MCF 10A (cell line): Measurements from ENCODE around the gene CDK11B. TPM values are rescaled to one million over a fixed set of nuclear protein-coding genes. Genes with fewer than 3 reads are reported as not detected.
"Not testable (repeated sequence)": the region's sequence is repeated elsewhere in the genome, so short reads cannot be mapped to it uniquely, and the experiment has no call there.

Source experiments
- BruUV-seq: library from RNA; stranded (reverse); fragments of 400-500 nt; replicated peaks from 2 replicates; lab custom pipeline; 2021; lab: Mats Ljungman, UMichigan
- CTCF ChIA-PET: fragments of 300-600 bp; sonication (Branson Sonifier 250); formaldehyde crosslinking; extraction: SDS; loops from one replicate; lab custom pipeline; 2021; ENCODE audit warnings: antibody characterized with exemption, inconsistent platforms; lab: Yijun Ruan, JAX
- POLR2A ChIA-PET: fragments of 300-600, 350-650 bp; sonication (Branson Sonifier 250); formaldehyde crosslinking; extraction: SDS; loops from one replicate; lab custom pipeline; 2020; ENCODE audit warnings: antibody characterized with exemption, inconsistent platforms; lab: Yijun Ruan, JAX
- DNase-seq: peaks from one replicate; pipeline ENCODE4 v3.0.0-alpha.2; 2018; ENCODE audit not compliant: unreplicated experiment
- H3K27ac Mint-ChIP-seq: one replicate; pipeline ENCODE4 v1.8.0; 2022; ENCODE audit warnings: mild to moderate bottlenecking, low read depth, mixed read lengths; ENCODE audit not compliant: unreplicated experiment
- H3K27me3 Mint-ChIP-seq: one replicate; pipeline ENCODE4 v1.8.0; 2022; ENCODE audit warnings: mixed read lengths; ENCODE audit not compliant: insufficient read depth, unreplicated experiment
- H3K36me3 Mint-ChIP-seq: one replicate; pipeline ENCODE4 v1.8.0; 2022; ENCODE audit warnings: mild to moderate bottlenecking, moderate library complexity, mixed read lengths; ENCODE audit not compliant: insufficient read depth, unreplicated experiment
- H3K4me1 Mint-ChIP-seq: one replicate; pipeline ENCODE4 v1.8.0; 2022; ENCODE audit warnings: mixed read lengths; ENCODE audit not compliant: insufficient read depth, unreplicated experiment
- H3K4me3 Mint-ChIP-seq: one replicate; pipeline ENCODE4 v1.8.0; 2022; ENCODE audit warnings: mild to moderate bottlenecking, moderate library complexity, mixed read lengths; ENCODE audit not compliant: unreplicated experiment
- H3K9me3 Mint-ChIP-seq: one replicate; pipeline ENCODE4 v1.8.0; 2022; ENCODE audit warnings: mixed read lengths; ENCODE audit not compliant: unreplicated experiment
- intact Hi-C: fragments of 100-400 bp; cut with micrococcal nuclease; formaldehyde crosslinking; loops from 2 replicates; pipeline ENCODE4 v1.14.1; 2022
- total RNA-seq: library from RNA; stranded (reverse); gene quantifications from 2 replicates; pipeline ENCODE4 v1.2.3, GENCODE V29; 2022

The CDK11B gene
- total RNA-seq, 1 experiment from 2014 or later = 32.0 TPM

DNA sequence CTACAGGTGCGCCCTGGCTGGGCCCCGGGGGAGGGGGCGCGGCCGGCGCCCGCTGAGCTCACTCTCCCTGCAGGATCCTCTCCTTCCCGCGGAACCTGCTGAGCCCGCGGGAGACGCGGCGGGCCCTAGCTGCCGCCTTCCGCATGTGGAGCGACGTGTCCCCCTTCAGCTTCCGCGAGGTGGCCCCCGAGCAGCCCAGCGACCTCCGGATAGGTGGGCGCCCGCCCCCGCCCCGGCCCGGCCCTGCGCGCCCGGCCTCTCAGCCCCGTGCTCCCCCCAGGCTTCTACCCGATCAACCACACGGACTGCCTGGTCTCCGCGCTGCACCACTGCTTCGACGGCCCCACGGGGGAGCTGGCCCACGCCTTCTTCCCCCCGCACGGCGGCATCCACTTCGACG, 41.3 kb upstream of the CDK11B start:
- H3K4me1 Mint-ChIP-seq, H3K9me3 Mint-ChIP-seq, BruUV-seq, CTCF ChIA-PET, DNase-seq, H3K27ac Mint-ChIP-seq, intact Hi-C loops, H3K27me3 Mint-ChIP-seq, POLR2A ChIA-PET, H3K4me3 Mint-ChIP-seq: not testable (repeated sequence)
- peaks cover 11% of the 10 kb centered on the region for H3K36me3 Mint-ChIP-seq

DNA sequence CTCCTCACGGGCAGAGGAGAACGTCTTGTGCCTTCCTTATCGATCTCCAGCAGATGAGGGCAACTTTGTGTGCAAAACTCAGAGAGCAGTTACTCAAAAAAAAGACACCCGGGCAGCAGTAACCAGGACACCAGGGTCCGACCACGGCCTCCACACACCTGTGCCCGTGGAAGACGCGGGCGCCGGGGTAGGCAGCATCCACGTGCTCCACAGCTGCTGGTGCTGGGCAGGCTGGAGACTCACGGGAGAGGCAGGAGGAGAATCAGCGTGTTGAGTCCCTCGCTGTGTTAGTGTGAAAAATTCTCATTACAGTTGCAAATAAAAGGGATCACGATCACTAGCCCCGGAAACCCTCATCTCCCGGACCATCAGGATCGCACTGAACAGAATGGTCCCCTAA, 40.3 kb upstream of the CDK11B start:
- CTCF ChIA-PET, H3K4me1 Mint-ChIP-seq, H3K27ac Mint-ChIP-seq, BruUV-seq, H3K36me3 Mint-ChIP-seq, H3K27me3 Mint-ChIP-seq, H3K9me3 Mint-ChIP-seq, intact Hi-C loops, DNase-seq, H3K4me3 Mint-ChIP-seq, POLR2A ChIA-PET: not testable (repeated sequence)

DNA sequence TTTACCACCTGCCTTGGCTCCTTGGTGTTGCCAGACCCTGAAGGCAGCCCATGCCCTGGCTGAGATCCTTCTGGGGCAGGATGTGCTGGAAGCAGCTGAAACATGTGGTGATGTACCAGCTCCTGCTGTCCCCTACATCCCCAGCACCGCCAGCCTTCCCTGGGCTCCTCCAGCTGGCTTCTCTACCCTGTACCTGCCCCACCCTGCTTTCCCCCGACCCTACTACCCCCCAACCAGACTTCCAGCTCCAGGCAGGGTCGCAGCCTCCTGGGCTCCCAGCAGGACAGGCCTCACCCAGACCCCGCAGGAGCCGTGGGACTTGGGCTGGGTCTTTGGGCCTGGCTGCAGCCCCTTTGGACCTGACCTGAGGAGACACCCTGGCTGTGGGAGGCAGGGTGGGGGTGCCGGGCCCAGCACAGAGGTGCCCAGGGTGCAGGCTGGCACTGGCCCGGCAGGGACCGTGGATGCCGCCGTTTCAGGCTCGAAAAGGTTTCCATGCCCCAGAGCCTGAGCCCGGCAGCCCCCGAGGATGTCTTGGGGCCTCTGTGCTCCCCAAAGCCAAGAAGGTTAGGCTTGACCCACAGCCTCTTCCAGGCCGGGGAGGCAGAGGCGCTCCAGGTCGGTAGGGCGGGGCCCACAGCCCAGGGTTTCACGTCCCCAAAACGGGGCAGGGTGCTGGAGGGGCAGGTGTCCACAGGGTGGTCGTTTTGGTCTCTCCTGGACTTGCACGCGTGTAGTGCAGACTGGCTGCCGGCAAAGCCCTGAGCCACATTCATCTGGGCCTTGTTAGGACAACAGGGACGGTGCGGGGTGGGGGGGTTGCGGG, 38.8 kb upstream of the CDK11B start:
- DNase-seq, intact Hi-C loops, H3K4me1 Mint-ChIP-seq, H3K27ac Mint-ChIP-seq, POLR2A ChIA-PET, BruUV-seq, H3K9me3 Mint-ChIP-seq, H3K27me3 Mint-ChIP-seq, H3K36me3 Mint-ChIP-seq, H3K4me3 Mint-ChIP-seq: not testable (repeated sequence)
- CTCF ChIA-PET = interaction anchor here (0.6 kb wide), 1 partner anchor 24 kb away, joined by 3 read pairs; no protein-coding TSS in a partner anchor

DNA sequence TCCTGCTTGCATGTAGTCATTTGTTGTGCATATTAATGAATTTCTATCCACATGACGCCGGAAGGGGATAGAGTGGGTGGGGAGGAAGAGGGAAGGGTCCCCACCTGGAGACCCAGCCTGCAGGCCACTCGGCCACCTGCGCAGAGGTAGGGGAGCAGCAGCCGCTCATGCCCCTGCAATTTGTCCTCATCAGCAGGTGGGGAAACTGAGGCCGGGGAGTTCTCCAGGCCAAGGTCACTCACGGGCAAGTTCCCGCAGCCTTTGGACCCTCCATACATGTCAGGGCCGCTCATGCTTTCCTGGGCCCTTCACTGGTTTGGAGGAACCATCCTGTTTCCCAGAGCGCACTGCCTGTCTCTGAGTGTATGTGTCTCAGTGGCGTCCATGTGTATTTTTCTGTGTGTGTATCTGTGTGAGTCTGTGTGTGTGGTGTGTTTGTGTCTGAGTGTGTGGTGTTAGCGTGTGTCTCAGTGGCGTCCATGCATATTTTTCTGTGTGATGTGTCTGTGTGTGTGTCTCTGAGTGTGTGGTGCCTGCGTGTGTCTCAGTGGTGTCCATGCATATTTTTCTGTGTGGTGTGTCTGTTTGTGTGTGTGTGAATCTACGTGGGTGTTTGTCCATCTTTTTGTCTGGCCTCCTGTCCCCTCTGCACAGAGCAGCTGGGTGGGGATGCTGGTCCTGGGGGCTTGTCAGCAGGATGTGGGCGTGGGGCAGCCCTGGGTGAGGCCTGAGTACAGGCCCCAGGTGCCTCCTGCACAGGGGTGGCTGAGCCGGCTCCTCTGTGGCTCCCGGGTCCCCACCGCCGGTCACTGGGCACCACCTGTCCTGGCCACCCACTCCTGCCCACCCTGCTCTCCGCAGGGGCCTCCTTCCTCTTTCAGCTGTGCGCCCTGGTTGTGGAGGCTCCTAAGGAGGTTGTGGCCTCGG, 37.9 kb upstream of the CDK11B start:
- H3K27ac Mint-ChIP-seq, H3K27me3 Mint-ChIP-seq, CTCF ChIA-PET, H3K4me3 Mint-ChIP-seq, H3K36me3 Mint-ChIP-seq, DNase-seq, H3K9me3 Mint-ChIP-seq, intact Hi-C loops, H3K4me1 Mint-ChIP-seq, BruUV-seq, POLR2A ChIA-PET: not testable (repeated sequence)

DNA sequence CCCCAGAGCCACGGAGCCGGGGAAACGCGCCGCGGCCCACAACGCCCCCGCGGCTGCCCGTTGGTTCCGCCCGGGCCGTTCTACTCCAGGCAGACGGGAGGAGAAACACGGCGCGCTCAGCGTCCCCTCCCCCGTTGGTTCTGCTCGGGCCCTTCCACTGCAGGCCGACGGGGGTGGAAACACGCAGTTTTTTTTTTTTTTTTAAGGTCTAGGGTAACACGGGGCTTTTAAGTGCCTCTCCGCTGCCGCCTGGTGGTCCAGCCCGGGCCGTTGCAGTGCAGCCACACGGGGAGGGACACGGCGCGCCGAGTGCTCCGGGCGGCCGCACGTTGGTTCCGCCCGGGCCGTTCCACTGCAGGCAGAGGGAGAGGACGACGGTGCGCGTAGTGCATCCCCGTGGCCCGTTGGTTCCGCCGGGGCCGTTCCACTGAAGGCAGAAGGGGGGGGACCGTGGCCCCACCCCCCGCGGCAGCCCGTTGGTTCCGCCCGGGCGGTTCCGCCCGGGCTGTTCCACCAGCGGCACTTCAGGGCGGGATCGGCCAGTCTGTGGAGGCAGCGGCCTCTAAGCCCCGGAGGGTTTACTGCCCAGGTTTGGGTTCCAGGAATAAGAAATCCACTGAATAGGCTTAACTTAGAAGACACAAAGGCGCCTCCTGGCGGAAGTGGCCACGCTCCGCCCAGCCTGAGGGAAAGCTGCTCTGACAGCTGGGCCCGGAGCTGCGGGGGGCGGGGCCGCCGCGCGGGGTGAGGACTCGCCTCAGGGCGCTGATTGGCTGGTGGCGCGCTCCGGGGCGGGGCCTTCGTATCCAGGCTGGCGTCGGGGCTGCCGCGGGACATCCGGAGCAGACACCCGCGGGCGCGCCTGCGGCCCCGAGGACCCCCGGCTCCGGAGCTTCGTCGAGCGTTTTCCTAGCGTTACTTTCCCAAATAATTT, 34.2 kb upstream of the CDK11B start, which contains the start of gene SLC35E2B:
SLC35E2B (minus strand) TSS at position 82 of the 934 bp plus-strand sequence. CDS start 16,096 bp downstream, outside the sequence.
- ChIA-PET POLR2A (interaction anchor here (1.0 kb wide), 1 partner anchor 215 kb away, joined by 4 read pairs; no protein-coding TSS in a partner anchor), CTCF (interaction anchor here (0.7 kb wide), 1 partner anchor 738 kb away, joined by 3 read pairs; no protein-coding TSS in a partner anchor)
- Mint-ChIP-seq H3K27ac (peak within 1 kb of the TSS; percentile 91), H3K36me3 (peaks cover 22% of the 10 kb centered on the region), H3K4me3 (peak within 1 kb of the TSS; percentile 69)
- H3K9me3 Mint-ChIP-seq, H3K4me1 Mint-ChIP-seq, H3K27me3 Mint-ChIP-seq, intact Hi-C loops, BruUV-seq: not testable (repeated sequence)
- DNase-seq = peak; percentile 90

DNA sequence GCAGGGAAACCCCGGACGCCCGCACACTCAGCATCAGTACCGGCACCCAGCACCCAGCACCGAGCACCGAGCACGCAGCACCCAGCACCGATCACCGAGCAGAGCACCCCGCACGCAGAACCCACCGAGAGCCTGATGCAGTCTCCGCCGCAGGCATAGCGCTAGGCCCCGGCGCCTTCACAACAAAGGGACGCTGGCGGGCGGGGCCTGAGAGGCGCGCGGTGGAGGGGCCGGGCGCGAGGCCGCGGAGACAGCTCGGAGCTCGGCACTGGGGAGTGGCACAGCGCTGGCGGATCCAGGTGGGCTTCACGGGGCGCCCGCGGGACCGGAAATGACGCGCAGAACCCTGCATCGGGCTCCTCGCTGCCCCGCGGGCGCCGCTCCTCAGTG, 33.5 kb upstream of the CDK11B start:
- DNase-seq = peak; percentile 74
- CTCF ChIA-PET, POLR2A ChIA-PET: not testable (repeated sequence)

DNA sequence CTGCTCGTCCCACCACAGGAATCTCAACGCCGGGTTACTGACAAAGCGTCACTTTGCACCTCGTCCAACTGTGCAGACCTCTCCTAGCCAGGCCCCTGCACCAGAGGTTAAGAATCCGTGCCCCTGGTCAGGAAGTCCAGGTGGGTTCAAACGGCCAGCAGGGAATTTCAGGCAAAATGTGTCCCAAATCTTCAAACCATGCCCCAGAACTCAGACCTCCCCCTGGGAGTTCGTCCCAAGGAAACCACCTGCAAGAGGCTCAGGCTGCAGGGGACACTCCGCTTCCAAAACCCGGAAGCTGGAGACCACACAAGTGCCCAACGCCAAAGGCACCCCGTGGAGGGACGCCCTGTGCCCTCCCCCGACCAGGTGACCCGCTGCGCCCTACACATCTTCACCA, 32.6 kb upstream of the CDK11B start:
- H3K36me3 Mint-ChIP-seq = peaks cover 30% of the 10 kb centered on the region
- BruUV-seq, intact Hi-C loops, H3K4me3 Mint-ChIP-seq, CTCF ChIA-PET, DNase-seq, H3K9me3 Mint-ChIP-seq, H3K27me3 Mint-ChIP-seq, POLR2A ChIA-PET, H3K27ac Mint-ChIP-seq, H3K4me1 Mint-ChIP-seq: not testable (repeated sequence)

More for the DNA sequence above, 33.5 kb upstream of the CDK11B start:
- H3K4me1 Mint-ChIP-seq, H3K27me3 Mint-ChIP-seq, intact Hi-C loops, BruUV-seq, H3K9me3 Mint-ChIP-seq: not testable (repeated sequence)
- H3K36me3 Mint-ChIP-seq = peaks cover 27% of the 10 kb centered on the region
- peak overlapping the region; percentile 69 for H3K4me3 Mint-ChIP-seq
- peak overlapping the region; percentile 91 for H3K27ac Mint-ChIP-seq

DNA sequence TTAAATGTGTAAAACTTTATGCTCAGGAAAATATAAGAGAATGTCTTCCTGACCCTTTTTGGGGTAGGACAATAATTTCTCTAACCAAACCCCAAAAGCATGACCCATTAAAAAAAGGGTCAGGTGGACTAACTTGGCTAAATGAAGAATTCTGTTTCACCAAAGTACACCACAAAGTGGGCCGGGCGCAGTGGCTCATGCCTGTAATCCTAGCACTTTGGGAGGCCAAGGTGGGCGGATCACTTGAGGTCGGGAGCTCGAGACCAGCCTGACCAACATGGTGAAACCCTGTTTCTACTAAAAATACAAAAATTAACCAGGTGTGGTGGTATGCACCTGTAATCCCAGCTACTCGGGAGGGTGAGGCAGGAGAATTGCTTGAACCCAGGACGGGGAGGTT, 30.7 kb upstream of the CDK11B start:
- H3K27me3 Mint-ChIP-seq, H3K9me3 Mint-ChIP-seq, H3K4me3 Mint-ChIP-seq, CTCF ChIA-PET, BruUV-seq, POLR2A ChIA-PET, H3K27ac Mint-ChIP-seq, intact Hi-C loops, DNase-seq: not testable (repeated sequence)
- peaks cover 13% of the 10 kb centered on the region for H3K4me1 Mint-ChIP-seq
- peaks cover 44% of the 10 kb centered on the region for H3K36me3 Mint-ChIP-seq
